ENCODE measurements around the gene NAA10. TPM values are rescaled to one million over a fixed set of nuclear protein-coding genes. Genes with fewer than 3 reads are reported as not detected.
A peak's percentile ranks its signal among the peaks of the same experiment; 100 is the strongest.

Gene NAA10
- total RNA-seq, 4 donors from 2014 or later, result 89.3 to 106 (median 95.4) TPM

DNA sequence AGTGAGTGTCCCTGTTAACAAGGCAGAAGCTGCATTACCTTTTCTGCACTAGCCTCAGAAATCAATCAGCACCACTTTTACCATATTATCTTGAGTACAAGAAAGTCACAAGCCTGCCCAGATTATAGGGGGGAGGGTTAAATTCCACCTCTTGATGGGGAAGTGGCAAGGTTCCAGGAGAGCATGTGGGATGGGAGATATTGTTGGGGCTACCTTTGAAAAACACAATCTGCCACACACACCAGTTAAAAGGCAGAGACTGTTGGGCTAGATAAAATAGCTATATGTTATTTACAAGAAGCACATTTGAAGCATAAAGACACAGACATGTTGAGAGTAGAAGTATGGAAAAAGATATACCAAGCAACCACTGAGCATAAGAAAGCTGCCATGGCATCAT lies 36.9 kb downstream of the NAA10 start:
- no peaks in the 10 kb centered on the region for H3K27me3 ChIP-seq
- peaks cover 8 to 26% (median 22%) of the 10 kb centered on the region in 4 donors for H3K4me1 ChIP-seq
- H3K4me3 ChIP-seq, result no peak overlapping the region
- TF ChIP-seq POLR2A (IDR thresholded peaks at IDR 0.05; ENCODE audit: low read depth), result no peak
- no peak for TF ChIP-seq EP300 (IDR thresholded peaks at IDR 0.05)
- no peak for TF ChIP-seq POLR2AphosphoS5 (IDR thresholded peaks at IDR 0.05)
- TF ChIP-seq, protein P1, sequence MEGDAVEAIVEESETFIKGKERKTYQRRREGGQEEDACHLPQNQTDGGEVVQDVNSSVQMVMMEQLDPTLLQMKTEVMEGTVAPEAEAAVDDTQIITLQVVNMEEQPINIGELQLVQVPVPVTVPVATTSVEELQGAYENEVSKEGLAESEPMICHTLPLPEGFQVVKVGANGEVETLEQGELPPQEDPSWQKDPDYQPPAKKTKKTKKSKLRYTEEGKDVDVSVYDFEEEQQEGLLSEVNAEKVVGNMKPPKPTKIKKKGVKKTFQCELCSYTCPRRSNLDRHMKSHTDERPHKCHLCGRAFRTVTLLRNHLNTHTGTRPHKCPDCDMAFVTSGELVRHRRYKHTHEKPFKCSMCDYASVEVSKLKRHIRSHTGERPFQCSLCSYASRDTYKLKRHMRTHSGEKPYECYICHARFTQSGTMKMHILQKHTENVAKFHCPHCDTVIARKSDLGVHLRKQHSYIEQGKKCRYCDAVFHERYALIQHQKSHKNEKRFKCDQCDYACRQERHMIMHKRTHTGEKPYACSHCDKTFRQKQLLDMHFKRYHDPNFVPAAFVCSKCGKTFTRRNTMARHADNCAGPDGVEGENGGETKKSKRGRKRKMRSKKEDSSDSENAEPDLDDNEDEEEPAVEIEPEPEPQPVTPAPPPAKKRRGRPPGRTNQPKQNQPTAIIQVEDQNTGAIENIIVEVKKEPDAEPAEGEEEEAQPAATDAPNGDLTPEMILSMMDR (IDR thresholded peaks at IDR 0.05), result no peak
- no peak for DNase-seq (ENCODE audit: extremely low spot score)
- no peak overlapping the region for H3K27ac ChIP-seq (replicated peaks in 1 of 4)
- H3K36me3 ChIP-seq, result no peaks in the 10 kb centered on the region
- peaks cover 0 to 9% (median 0%) of the 10 kb centered on the region in 4 donors for H3K9me3 ChIP-seq
- intact Hi-C loops (cut with DNase I), result no loop called here

GRCh38 chrX:153889123-153889522 lies 45.7 kb downstream of the NAA10 start:
- 95% methylated on average over 6 of the region's 6 CpGs for WGBS
- H3K27me3 ChIP-seq, result peaks cover 0 to 30% (median 17%) of the 10 kb centered on the region in 4 donors
- TF ChIP-seq, protein P1 (IDR thresholded peaks at IDR 0.05), result no peak
- TF ChIP-seq EP300 (IDR thresholded peaks at IDR 0.05) (no peak), POLR2A (IDR thresholded peaks at IDR 0.05; ENCODE audit: low read depth) (no peak)
- no peaks in the 10 kb centered on the region for H3K36me3 ChIP-seq
- H3K4me3 ChIP-seq, result no peak overlapping the region
- no peak overlapping the region for H3K27ac ChIP-seq (replicated peaks in 1 of 4)
- peaks cover 5 to 21% (median 14%) of the 10 kb centered on the region in 4 donors for H3K4me1 ChIP-seq
- intact Hi-C loops (cut with DNase I), result no loop called here
- DNase-seq (ENCODE audit: extremely low spot score), result no peak
- H3K9me3 ChIP-seq, result no peaks in the 10 kb centered on the region

GRCh38 chrX:153888344-153888743 lies 46.5 kb downstream of the NAA10 start:
- peaks cover 0 to 38% (median 17%) of the 10 kb centered on the region in 4 donors for H3K27me3 ChIP-seq
- intact Hi-C loops (cut with DNase I), result no loop called here
- no peak overlapping the region for H3K27ac ChIP-seq (replicated peaks in 1 of 4)
- no peak for DNase-seq (ENCODE audit: extremely low spot score)
- peaks cover 5 to 21% (median 14%) of the 10 kb centered on the region in 4 donors for H3K4me1 ChIP-seq
- no peaks in the 10 kb centered on the region for H3K9me3 ChIP-seq
- WGBS, result 65% methylated on average over 6 of the region's 6 CpGs
- H3K36me3 ChIP-seq, result no peaks in the 10 kb centered on the region
- TF ChIP-seq POLR2AphosphoS5 (IDR thresholded peaks at IDR 0.05) (no peak), EP300 (IDR thresholded peaks at IDR 0.05) (no peak), POLR2A (IDR thresholded peaks at IDR 0.05; ENCODE audit: low read depth) (no peak)
- TF ChIP-seq, protein P1 (IDR thresholded peaks at IDR 0.05), result no peak
- no peak overlapping the region for H3K4me3 ChIP-seq

GRCh38 chrX:153887385-153887784 lies 47.5 kb downstream of the NAA10 start:
- Histone ChIP-seq H3K4me1 (peaks cover 5 to 21% (median 14%) of the 10 kb centered on the region in 4 donors), H3K9me3 (no peaks in the 10 kb centered on the region), H3K27me3 (peaks cover 0 to 48% (median 20%) of the 10 kb centered on the region in 4 donors), H3K4me3 (no peak overlapping the region), H3K36me3 (no peaks in the 10 kb centered on the region), H3K27ac (replicated peaks in 1 of 4) (no peak overlapping the region)
- 65% methylated on average over 4 of the region's 8 CpGs for WGBS
- TF ChIP-seq POLR2A (IDR thresholded peaks at IDR 0.05; ENCODE audit: low read depth) (no peak), POLR2AphosphoS5 (IDR thresholded peaks at IDR 0.05) (no peak), EP300 (IDR thresholded peaks at IDR 0.05) (no peak)
- TF ChIP-seq, protein P1 (IDR thresholded peaks at IDR 0.05), result no peak
- intact Hi-C loops (cut with DNase I), result no loop called here
- no peak for DNase-seq (ENCODE audit: extremely low spot score)

- H3K4me1 ChIP-seq, result peaks cover 5 to 21% (median 14%) of the 10 kb centered on the region in 4 donors
- H3K4me3 ChIP-seq, result peak overlapping the region in 2 of 4 donors; percentile 39 to 41
- intact Hi-C loops (cut with DNase I), result no loop called here
- H3K27ac ChIP-seq (replicated peaks in 1 of 4), result peak overlapping the region in 2 of 4 donors; percentile 41 to 62
- H3K9me3 ChIP-seq, result no peaks in the 10 kb centered on the region
- 52% methylated on average over 13 of the region's 13 CpGs for WGBS
- no peak for DNase-seq (ENCODE audit: extremely low spot score)
- H3K27me3 ChIP-seq, result peaks cover 0 to 53% (median 22%) of the 10 kb centered on the region in 4 donors
- TF ChIP-seq POLR2A (IDR thresholded peaks at IDR 0.05; ENCODE audit: low read depth), result no peak
- no peak for TF ChIP-seq POLR2AphosphoS5 (IDR thresholded peaks at IDR 0.05)
- TF ChIP-seq EP300 (IDR thresholded peaks at IDR 0.05), result no peak
- TF ChIP-seq, protein P1 (IDR thresholded peaks at IDR 0.05), result no peak
- no peaks in the 10 kb centered on the region for H3K36me3 ChIP-seq
Measured at GRCh38 chrX:153886915-153887314, 47.9 kb downstream of the NAA10 start.

Data from esophagus muscularis mucosa (tissue), 4 donors.